SK-N-SH treated with all-trans-retinoic acid at 6 μM for 48 hours (cell line): Measurements from ENCODE around the gene KLK4.

ENCODE experiments used
- ATAC-seq: fragments of 200-7000 bp; cut with Tn5 transposase; 3 replicates; pipeline ENCODE4 v1.9.1; 2020; ENCODE audit warnings: mild to moderate bottlenecking, moderate library complexity
- ARNTL ChIP-seq: fragments of 450-650 bp; formaldehyde crosslinking; IDR thresholded peaks from 2 replicates; pipeline ENCODE4 v1.5.0; 2020; ENCODE audit warnings: low read depth, mild to moderate bottlenecking, moderate library complexity, borderline replicate concordance
- BACH2 ChIP-seq: fragments of 250-450 bp; sonication (Bioruptor Pico); IDR thresholded peaks from 2 replicates; pipeline ENCODE4 v1.9.0; 2021; ENCODE audit warnings: mild to moderate bottlenecking, borderline replicate concordance
- CSDC2 ChIP-seq: fragments of 250-450 bp; sonication (Bioruptor Pico); IDR thresholded peaks from 2 replicates; pipeline ENCODE4 v1.5.0; 2020; ENCODE audit warnings: mild to moderate bottlenecking, moderate library complexity
- ESRRG ChIP-seq: fragments of 250-450 bp; sonication (Bioruptor Pico); IDR thresholded peaks from 2 replicates; pipeline ENCODE4 v1.6.1; 2021; ENCODE audit warnings: mild to moderate bottlenecking
- GLIS3 ChIP-seq: fragments of 250-450 bp; sonication (Bioruptor Pico); IDR thresholded peaks from 2 replicates; pipeline ENCODE4 v1.5.0; 2020; ENCODE audit warnings: mild to moderate bottlenecking, moderate library complexity
- ISL1 ChIP-seq: fragments of 250-450 bp; sonication (Bioruptor Pico); IDR thresholded peaks from 2 replicates; pipeline ENCODE4 v2.1.2; 2022; ENCODE audit warnings: mild to moderate bottlenecking, moderate library complexity
- OSR1 ChIP-seq: fragments of 250-450 bp; sonication (Bioruptor Pico); IDR thresholded peaks from 2 replicates; pipeline ENCODE4 v1.8.0; 2022; ENCODE audit warnings: moderate library complexity, mild to moderate bottlenecking, inconsistent platforms
- PPARA ChIP-seq: fragments of 250-450 bp; sonication (Bioruptor Pico); IDR thresholded peaks from 2 replicates; pipeline ENCODE4 v1.5.0; 2020; ENCODE audit warnings: mild to moderate bottlenecking, borderline replicate concordance
- RARB ChIP-seq: fragments of 250-450 bp; sonication (Bioruptor Pico); IDR thresholded peaks from 2 replicates; pipeline ENCODE4 v1.8.0; 2021; ENCODE audit warnings: mild to moderate bottlenecking, moderate library complexity
- SNAI2 ChIP-seq: fragments of 250-450 bp; sonication (Bioruptor Pico); IDR thresholded peaks from 2 replicates; pipeline ENCODE4 v1.5.0; 2020; ENCODE audit warnings: mild to moderate bottlenecking, moderate library complexity
- TOX ChIP-seq: fragments of 250-450 bp; sonication (Bioruptor Pico); IDR thresholded peaks from 2 replicates; pipeline ENCODE4 v1.8.0; 2021; ENCODE audit warnings: mild to moderate bottlenecking, moderate library complexity, borderline replicate concordance
- ZC3H10 ChIP-seq: fragments of 250-450 bp; sonication (Bioruptor Pico); IDR thresholded peaks from 2 replicates; pipeline ENCODE4 v1.5.1; 2021; ENCODE audit warnings: mild to moderate bottlenecking, moderate library complexity
- ZFP3 ChIP-seq: fragments of 250-450 bp; sonication (Bioruptor Pico); IDR thresholded peaks from 2 replicates; pipeline ENCODE4 v1.5.0; 2020; ENCODE audit warnings: mild to moderate bottlenecking, moderate library complexity
- ZFP30 ChIP-seq: fragments of 450-650 bp; formaldehyde crosslinking; IDR thresholded peaks from 2 replicates; pipeline ENCODE4 v1.5.0; 2022; ENCODE audit warnings: mild to moderate bottlenecking, moderate library complexity
- ZNF565 ChIP-seq: fragments of 450-650 bp; formaldehyde crosslinking; conservative IDR thresholded peaks from 2 replicates; pipeline ENCODE4 v1.5.0; 2020; ENCODE audit warnings: low read depth, mild to moderate bottlenecking, moderate library complexity
- ZNF70 ChIP-seq: fragments of 450-650 bp; formaldehyde crosslinking; IDR thresholded peaks from 2 replicates; pipeline ENCODE4 v1.5.0; 2020; ENCODE audit warnings: mild to moderate bottlenecking, moderate library complexity
- ZNF8 ChIP-seq: fragments of 450-650 bp; formaldehyde crosslinking; IDR thresholded peaks from 2 replicates; pipeline ENCODE4 v1.5.0; 2020; ENCODE audit warnings: mild to moderate bottlenecking, moderate library complexity
- TF ChIP-seq, protein P1 (sequence below): fragments of 250-450 bp; sonication (Bioruptor Pico); IDR thresholded peaks from 2 replicates; pipeline ENCODE4 v1.5.0; 2020; ENCODE audit warnings: mild to moderate bottlenecking, moderate library complexity
- TF ChIP-seq, protein P2 (sequence below): fragments of 250-450 bp; sonication (Bioruptor Pico); IDR thresholded peaks from 2 replicates; pipeline ENCODE4 v1.5.1; 2020; ENCODE audit warnings: low read depth, mild to moderate bottlenecking, moderate library complexity
- TF ChIP-seq, protein P3 (sequence below): fragments of 250-450 bp; sonication (Bioruptor Pico); IDR thresholded peaks from 2 replicates; pipeline ENCODE4 v1.5.1; 2021; ENCODE audit warnings: mild to moderate bottlenecking, moderate library complexity
- TF ChIP-seq, protein P4 (sequence below): fragments of 250-450 bp; sonication (Bioruptor Pico); IDR thresholded peaks from 2 replicates; pipeline ENCODE4 v1.8.0; 2021; ENCODE audit warnings: low read depth, mild to moderate bottlenecking, moderate library complexity, borderline replicate concordance
- TF ChIP-seq, protein P5 (sequence below): fragments of 250-450 bp; sonication (Bioruptor Pico); IDR thresholded peaks from 2 replicates; pipeline ENCODE4 v1.8.0; 2020; ENCODE audit warnings: mild to moderate bottlenecking, moderate library complexity, borderline replicate concordance

KLK4 gene

DNA sequence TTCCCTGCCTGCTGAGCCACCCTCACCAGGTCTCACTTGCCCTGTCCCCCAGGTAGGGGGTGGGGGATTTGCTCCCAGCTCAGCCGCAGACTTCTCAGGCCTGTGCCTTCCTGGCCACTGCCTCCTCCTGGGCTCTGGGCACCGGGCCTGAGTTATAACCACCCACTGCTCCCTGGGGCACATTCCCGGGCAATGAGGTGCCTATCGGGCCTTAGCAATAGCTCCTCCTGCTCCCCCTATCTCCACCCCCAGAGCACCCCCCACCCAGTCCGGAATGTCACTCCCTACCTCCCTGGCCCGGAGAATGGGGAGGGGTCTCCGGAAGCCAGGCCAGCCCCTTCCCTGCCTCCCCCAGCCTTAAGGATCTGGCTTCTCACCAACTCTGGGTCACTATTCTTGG is 41.7 kb upstream of the KLK4 start, which contains the start of gene KLK5 (continued):
- TF ChIP-seq, protein P1, sequence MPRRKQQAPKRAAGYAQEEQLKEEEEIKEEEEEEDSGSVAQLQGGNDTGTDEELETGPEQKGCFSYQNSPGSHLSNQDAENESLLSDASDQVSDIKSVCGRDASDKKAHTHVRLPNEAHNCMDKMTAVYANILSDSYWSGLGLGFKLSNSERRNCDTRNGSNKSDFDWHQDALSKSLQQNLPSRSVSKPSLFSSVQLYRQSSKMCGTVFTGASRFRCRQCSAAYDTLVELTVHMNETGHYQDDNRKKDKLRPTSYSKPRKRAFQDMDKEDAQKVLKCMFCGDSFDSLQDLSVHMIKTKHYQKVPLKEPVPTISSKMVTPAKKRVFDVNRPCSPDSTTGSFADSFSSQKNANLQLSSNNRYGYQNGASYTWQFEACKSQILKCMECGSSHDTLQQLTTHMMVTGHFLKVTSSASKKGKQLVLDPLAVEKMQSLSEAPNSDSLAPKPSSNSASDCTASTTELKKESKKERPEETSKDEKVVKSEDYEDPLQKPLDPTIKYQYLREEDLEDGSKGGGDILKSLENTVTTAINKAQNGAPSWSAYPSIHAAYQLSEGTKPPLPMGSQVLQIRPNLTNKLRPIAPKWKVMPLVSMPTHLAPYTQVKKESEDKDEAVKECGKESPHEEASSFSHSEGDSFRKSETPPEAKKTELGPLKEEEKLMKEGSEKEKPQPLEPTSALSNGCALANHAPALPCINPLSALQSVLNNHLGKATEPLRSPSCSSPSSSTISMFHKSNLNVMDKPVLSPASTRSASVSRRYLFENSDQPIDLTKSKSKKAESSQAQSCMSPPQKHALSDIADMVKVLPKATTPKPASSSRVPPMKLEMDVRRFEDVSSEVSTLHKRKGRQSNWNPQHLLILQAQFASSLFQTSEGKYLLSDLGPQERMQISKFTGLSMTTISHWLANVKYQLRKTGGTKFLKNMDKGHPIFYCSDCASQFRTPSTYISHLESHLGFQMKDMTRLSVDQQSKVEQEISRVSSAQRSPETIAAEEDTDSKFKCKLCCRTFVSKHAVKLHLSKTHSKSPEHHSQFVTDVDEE (CRISPR knock-in tag), result no peak
- no peak for TF ChIP-seq ZFP30
- no peak for TF ChIP-seq RARB (CRISPR knock-in tag)
- no peak for TF ChIP-seq ZNF8 (CRISPR knock-in tag)
- TF ChIP-seq CSDC2 (CRISPR knock-in tag), result no peak
- no peak for TF ChIP-seq SNAI2 (CRISPR knock-in tag)
- no peak for TF ChIP-seq GLIS3 (CRISPR knock-in tag)
- TF ChIP-seq, protein P2, sequence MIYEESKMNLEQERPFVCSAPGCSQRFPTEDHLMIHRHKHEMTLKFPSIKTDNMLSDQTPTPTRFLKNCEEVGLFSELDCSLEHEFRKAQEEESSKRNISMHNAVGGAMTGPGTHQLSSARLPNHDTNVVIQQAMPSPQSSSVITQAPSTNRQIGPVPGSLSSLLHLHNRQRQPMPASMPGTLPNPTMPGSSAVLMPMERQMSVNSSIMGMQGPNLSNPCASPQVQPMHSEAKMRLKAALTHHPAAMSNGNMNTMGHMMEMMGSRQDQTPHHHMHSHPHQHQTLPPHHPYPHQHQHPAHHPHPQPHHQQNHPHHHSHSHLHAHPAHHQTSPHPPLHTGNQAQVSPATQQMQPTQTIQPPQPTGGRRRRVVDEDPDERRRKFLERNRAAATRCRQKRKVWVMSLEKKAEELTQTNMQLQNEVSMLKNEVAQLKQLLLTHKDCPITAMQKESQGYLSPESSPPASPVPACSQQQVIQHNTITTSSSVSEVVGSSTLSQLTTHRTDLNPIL, result no peak
- no peak for TF ChIP-seq ZFP3
- TF ChIP-seq OSR1 (CRISPR knock-in tag), result no peak
- TF ChIP-seq, protein P3, sequence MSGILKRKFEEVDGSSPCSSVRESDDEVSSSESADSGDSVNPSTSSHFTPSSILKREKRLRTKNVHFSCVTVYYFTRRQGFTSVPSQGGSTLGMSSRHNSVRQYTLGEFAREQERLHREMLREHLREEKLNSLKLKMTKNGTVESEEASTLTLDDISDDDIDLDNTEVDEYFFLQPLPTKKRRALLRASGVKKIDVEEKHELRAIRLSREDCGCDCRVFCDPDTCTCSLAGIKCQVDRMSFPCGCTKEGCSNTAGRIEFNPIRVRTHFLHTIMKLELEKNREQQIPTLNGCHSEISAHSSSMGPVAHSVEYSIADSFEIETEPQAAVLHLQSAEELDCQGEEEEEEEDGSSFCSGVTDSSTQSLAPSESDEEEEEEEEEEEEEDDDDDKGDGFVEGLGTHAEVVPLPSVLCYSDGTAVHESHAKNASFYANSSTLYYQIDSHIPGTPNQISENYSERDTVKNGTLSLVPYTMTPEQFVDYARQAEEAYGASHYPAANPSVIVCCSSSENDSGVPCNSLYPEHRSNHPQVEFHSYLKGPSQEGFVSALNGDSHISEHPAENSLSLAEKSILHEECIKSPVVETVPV (CRISPR knock-in tag), result no peak
- TF ChIP-seq ZNF565 (CRISPR knock-in tag), result no peak

DNA sequence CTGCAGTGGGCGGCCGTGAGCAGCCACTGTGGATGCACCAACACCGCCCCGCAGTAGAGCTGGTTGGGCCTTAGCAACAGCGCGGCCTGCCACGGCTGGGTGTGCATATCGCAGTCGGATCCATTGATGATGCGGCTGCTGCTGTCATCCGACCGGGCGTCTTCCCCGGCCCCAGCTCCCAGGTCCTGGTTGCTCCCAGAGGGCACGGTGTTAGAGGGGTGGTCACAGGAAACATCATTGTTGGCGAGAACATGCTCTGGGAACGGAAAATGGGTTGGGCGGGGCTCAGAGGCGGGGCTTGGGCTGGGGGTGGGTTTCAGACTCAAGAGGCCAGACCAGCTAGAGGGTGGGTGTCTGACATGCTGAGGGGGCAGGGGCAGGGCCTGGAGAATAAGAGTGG is 38.7 kb upstream of the KLK4 start:
- no peak for TF ChIP-seq ZNF70 (CRISPR knock-in tag)
- TF ChIP-seq TOX (CRISPR knock-in tag), result no peak
- no peak for TF ChIP-seq GLIS3 (CRISPR knock-in tag)
- TF ChIP-seq, all 23 proteins: peak for 0
- no peak for ATAC-seq

DNA sequence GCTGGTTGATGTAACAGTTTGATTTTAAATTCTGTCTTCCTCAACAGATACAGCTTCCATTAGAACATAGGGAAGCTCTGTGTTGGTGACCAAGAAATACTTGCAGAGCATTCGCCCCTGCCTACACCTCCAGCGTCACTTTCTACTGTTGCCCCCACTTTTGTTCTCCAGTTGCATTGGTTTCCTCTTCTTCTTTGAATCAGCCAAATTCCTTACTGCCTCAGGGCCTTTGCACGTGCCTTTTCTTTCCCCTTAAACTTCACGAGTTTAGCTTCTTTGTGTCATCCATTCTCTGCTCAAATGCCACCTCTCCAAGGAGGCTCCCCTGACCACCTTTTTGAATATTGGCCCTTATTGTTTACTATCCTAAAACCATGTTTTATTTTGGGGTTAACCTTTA is 35.9 kb upstream of the KLK4 start:
- no peak for ATAC-seq
- no peak for TF ChIP-seq ZNF565 (CRISPR knock-in tag)
- TF ChIP-seq ZFP3, result no peak
- no peak for TF ChIP-seq TOX (CRISPR knock-in tag)
- TF ChIP-seq OSR1 (CRISPR knock-in tag), result no peak
- TF ChIP-seq ESRRG (CRISPR knock-in tag), result no peak
- no peak for TF ChIP-seq SNAI2 (CRISPR knock-in tag)

DNA sequence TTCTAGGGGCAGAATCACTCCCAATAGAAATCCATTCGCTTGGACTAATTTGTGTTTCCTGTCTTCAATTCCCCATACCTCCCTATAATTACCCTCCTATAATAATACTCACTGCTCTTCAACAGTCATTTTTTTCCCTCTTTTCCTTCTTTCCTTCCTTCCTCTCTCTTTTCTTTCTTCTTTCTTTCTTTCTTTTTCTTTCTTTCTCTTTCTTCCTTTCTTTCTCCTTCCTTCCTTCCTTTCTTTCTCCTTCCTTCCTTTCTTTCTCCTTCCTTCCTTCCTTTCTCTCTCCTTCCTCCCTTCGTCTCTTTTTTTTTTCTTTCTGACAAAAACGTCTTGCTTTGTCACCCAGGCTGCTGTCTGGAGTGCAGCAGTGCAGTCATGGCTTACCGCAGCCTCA is 33.6 kb upstream of the KLK4 start:
- no peak for ATAC-seq
- TF ChIP-seq ISL1, result no peak
- TF ChIP-seq, protein P4, sequence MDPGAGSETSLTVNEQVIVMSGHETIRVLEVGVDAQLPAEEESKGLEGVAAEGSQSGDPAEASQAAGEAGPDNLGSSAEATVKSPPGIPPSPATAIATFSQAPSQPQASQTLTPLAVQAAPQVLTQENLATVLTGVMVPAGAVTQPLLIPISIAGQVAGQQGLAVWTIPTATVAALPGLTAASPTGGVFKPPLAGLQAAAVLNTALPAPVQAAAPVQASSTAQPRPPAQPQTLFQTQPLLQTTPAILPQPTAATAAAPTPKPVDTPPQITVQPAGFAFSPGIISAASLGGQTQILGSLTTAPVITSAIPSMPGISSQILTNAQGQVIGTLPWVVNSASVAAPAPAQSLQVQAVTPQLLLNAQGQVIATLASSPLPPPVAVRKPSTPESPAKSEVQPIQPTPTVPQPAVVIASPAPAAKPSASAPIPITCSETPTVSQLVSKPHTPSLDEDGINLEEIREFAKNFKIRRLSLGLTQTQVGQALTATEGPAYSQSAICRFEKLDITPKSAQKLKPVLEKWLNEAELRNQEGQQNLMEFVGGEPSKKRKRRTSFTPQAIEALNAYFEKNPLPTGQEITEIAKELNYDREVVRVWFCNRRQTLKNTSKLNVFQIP (CRISPR knock-in tag), result no peak
- TF ChIP-seq, protein P3 (CRISPR knock-in tag), result no peak
- no peak for TF ChIP-seq ESRRG (CRISPR knock-in tag)
- TF ChIP-seq, protein P5, sequence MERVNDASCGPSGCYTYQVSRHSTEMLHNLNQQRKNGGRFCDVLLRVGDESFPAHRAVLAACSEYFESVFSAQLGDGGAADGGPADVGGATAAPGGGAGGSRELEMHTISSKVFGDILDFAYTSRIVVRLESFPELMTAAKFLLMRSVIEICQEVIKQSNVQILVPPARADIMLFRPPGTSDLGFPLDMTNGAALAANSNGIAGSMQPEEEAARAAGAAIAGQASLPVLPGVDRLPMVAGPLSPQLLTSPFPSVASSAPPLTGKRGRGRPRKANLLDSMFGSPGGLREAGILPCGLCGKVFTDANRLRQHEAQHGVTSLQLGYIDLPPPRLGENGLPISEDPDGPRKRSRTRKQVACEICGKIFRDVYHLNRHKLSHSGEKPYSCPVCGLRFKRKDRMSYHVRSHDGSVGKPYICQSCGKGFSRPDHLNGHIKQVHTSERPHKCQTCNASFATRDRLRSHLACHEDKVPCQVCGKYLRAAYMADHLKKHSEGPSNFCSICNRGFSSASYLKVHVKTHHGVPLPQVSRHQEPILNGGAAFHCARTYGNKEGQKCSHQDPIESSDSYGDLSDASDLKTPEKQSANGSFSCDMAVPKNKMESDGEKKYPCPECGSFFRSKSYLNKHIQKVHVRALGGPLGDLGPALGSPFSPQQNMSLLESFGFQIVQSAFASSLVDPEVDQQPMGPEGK (CRISPR knock-in tag), result no peak
- no peak for TF ChIP-seq SNAI2 (CRISPR knock-in tag)
- no peak for TF ChIP-seq ARNTL (CRISPR knock-in tag)
- TF ChIP-seq, protein P1 (CRISPR knock-in tag), result no peak
- no peak for TF ChIP-seq BACH2 (CRISPR knock-in tag)
- TF ChIP-seq PPARA (CRISPR knock-in tag), result no peak
- no peak for TF ChIP-seq TOX (CRISPR knock-in tag)
- no peak for TF ChIP-seq ZNF70 (CRISPR knock-in tag)
- TF ChIP-seq RARB (CRISPR knock-in tag), result no peak
- no peak for TF ChIP-seq ZC3H10 (CRISPR knock-in tag)
- TF ChIP-seq GLIS3 (CRISPR knock-in tag), result no peak
- TF ChIP-seq CSDC2 (CRISPR knock-in tag), result no peak
